Transverse colon (tissue), 3 donors: ENCODE results near the gene ATG2B.

Experiments
- CTCF ChIP-seq, 5 experiments: fragments of 200-600 bp in 3 of 5; fragments of 450-650 bp in 2 of 5; sonication (generic) in 3 of 5; IDR thresholded peaks; 1 replicate in 2 of 5; 2 replicates in 3 of 5; pipeline ENCODE4 v1.5.1; 2016 to 2017; ENCODE audit warnings: antibody characterized with exemption in 5 of 5, inconsistent platforms in 3 of 5, mild to moderate bottlenecking in 2 of 5, moderate library complexity in 1 of 5
- POLR2A ChIP-seq: fragments of 450-650 bp; IDR thresholded peaks from one replicate; pipeline ENCODE4 v1.6.1; 2016; ENCODE audit warnings: antibody characterized with exemption, mild to moderate bottlenecking, moderate library complexity

DNA sequence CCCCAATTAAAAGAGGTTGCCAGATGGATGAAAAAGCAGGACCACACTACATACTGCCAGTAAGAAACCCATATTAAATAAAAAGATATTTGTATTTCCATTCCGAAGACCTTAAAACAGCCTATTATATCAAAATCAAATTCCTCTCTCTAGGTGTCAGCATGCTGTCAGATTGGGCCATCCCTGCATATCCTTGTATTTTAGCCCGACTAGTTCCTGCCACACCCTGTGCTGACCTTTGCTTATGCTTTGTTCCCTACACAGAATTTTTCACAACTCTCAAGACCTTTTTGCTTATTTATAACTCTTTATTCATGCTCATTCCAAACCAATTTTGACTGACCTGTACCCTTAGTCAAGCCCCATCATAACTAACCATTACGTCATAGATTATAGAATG lies 13.0 kb upstream of the ATG2B start:
- no peak for TF ChIP-seq POLR2A
- TF ChIP-seq CTCF (IDR thresholded peaks at IDR 0.05), result no peak
